ENCODE results near the gene CCR5AS.

DNA sequence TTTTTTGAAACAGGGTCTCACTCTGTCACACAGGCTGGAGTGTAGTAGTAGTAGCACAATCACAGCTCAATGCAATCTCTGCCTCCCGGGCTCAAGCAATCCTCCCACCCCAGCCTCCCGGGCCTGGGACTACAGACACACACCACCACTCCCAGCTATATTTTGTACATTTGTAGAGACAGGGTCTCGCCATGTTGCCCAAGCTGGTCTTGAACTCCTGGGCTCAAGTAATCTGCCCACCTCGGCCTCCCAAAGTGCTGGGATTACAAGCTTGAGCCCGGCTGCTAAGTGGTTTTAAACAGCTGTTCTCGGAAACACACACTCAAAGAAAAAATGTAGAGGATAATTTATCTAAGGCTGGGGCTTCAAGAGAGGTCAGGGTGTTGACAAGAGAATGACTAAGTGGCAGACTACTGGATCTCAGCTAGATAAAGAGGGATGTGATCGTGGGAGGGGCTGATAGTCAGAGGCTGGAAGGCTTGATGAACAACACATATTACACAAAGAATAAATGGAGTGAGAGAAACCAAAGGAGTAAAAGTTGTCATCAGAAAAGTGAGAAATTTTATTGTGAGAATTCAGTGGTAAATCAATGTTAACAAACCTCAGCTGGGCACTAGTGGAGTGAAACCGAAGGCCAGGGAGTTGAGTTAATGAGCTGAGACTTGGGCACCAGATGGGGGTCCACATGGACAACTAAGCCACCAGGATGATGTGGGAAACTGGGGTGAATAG lies 6.7 kb downstream of the CCR5AS start:
- no peak for TF ChIP-seq EZH2 (IDR thresholded peaks at IDR 0.05)
- TF ChIP-seq, protein P1, sequence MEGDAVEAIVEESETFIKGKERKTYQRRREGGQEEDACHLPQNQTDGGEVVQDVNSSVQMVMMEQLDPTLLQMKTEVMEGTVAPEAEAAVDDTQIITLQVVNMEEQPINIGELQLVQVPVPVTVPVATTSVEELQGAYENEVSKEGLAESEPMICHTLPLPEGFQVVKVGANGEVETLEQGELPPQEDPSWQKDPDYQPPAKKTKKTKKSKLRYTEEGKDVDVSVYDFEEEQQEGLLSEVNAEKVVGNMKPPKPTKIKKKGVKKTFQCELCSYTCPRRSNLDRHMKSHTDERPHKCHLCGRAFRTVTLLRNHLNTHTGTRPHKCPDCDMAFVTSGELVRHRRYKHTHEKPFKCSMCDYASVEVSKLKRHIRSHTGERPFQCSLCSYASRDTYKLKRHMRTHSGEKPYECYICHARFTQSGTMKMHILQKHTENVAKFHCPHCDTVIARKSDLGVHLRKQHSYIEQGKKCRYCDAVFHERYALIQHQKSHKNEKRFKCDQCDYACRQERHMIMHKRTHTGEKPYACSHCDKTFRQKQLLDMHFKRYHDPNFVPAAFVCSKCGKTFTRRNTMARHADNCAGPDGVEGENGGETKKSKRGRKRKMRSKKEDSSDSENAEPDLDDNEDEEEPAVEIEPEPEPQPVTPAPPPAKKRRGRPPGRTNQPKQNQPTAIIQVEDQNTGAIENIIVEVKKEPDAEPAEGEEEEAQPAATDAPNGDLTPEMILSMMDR (IDR thresholded peaks at IDR 0.05) = no peak
- TF ChIP-seq EZH2phosphoT487 (IDR thresholded peaks at IDR 0.05) = no peak

Measured in neural progenitor cell (in vitro differentiated cells).